NOMO-1 treated with DMSO at 0.1 percent for 48 hours (cell line): ENCODE measurements around the gene PGBD2.
"Not testable (repeated sequence)": the region's sequence is repeated elsewhere in the genome, so short reads cannot be mapped to it uniquely, and the experiment has no call there.

Experiments used
- DNase-seq: peaks from one replicate; lab custom pipeline; 2025; ENCODE audit not compliant: unreplicated experiment; lab: John Stamatoyannopoulos, UW

Gene PGBD2

GRCh38 chr1:248906009-248906752 lies at the start of gene PGBD2:
PGBD2 (plus strand) TSS chr1:248906235; CDS start chr1:248913863, 7,628 bp downstream.
- peak; percentile 94 for DNase-seq

- no peak for DNase-seq
Observed at GRCh38 chr1:248857201-248857600, 48.8 kb upstream of the PGBD2 start.

GRCh38 chr1:248857749-248858095 lies 48.3 kb upstream of the PGBD2 start:
- DNase-seq = no peak

GRCh38 chr1:248858096-248858890 lies 47.7 kb upstream of the PGBD2 start:
- peak; percentile 83 for DNase-seq

GRCh38 chr1:248858891-248859889 lies 46.8 kb upstream of the PGBD2 start, which contains the start of gene ZNF692:
ZNF692 (minus strand) TSS chr1:248859085; CDS start chr1:248858309, 776 bp downstream.
- peak; percentile 96 for DNase-seq

- DNase-seq = no peak
Observed at GRCh38 chr1:248860007-248860406, 46.0 kb upstream of the PGBD2 start.

GRCh38 chr1:248861616-248862015 lies 44.4 kb upstream of the PGBD2 start:
- no peak for DNase-seq

- DNase-seq = peak; percentile 55
Observed at GRCh38 chr1:248862695-248862997, 43.4 kb upstream of the PGBD2 start.

- peak; percentile 81 for DNase-seq
Observed at GRCh38 chr1:248862998-248863881, 42.8 kb upstream of the PGBD2 start.

GRCh38 chr1:248871837-248872401 lies 34.1 kb upstream of the PGBD2 start:
- no peak for DNase-seq

GRCh38 chr1:248872752-248873408 lies 33.2 kb upstream of the PGBD2 start:
- peak; percentile 70 for DNase-seq

- DNase-seq = peak; percentile 88
Observed at GRCh38 chr1:248873409-248873992, 32.5 kb upstream of the PGBD2 start.

GRCh38 chr1:248873993-248874533 lies 32.0 kb upstream of the PGBD2 start:
- peak; percentile 80 for DNase-seq

- no peak for DNase-seq
Observed at GRCh38 chr1:248881261-248881660, 24.8 kb upstream of the PGBD2 start.

- not testable (repeated sequence) for DNase-seq
Observed at GRCh38 chr1:248882427-248882826, 23.6 kb upstream of the PGBD2 start.

- no peak for DNase-seq
Observed at GRCh38 chr1:248884632-248885295, 21.3 kb upstream of the PGBD2 start.

- no peak for DNase-seq
Observed at GRCh38 chr1:248885646-248886045, 20.4 kb upstream of the PGBD2 start.

GRCh38 chr1:248886237-248886895 lies 19.7 kb upstream of the PGBD2 start:
- no peak for DNase-seq
